Glomerular visceral epithelial cell (primary cell): ENCODE results near the gene PPP6C.
"Not testable (repeated sequence)": the region's sequence is repeated elsewhere in the genome, so short reads cannot be mapped to it uniquely, and the experiment has no call there.

Source experiments
- DNase-seq: peaks from one replicate; pipeline ENCODE4 v3.0.0-alpha.2; 2016; ENCODE audit errors: extremely low spot score

PPP6C gene

DNA sequence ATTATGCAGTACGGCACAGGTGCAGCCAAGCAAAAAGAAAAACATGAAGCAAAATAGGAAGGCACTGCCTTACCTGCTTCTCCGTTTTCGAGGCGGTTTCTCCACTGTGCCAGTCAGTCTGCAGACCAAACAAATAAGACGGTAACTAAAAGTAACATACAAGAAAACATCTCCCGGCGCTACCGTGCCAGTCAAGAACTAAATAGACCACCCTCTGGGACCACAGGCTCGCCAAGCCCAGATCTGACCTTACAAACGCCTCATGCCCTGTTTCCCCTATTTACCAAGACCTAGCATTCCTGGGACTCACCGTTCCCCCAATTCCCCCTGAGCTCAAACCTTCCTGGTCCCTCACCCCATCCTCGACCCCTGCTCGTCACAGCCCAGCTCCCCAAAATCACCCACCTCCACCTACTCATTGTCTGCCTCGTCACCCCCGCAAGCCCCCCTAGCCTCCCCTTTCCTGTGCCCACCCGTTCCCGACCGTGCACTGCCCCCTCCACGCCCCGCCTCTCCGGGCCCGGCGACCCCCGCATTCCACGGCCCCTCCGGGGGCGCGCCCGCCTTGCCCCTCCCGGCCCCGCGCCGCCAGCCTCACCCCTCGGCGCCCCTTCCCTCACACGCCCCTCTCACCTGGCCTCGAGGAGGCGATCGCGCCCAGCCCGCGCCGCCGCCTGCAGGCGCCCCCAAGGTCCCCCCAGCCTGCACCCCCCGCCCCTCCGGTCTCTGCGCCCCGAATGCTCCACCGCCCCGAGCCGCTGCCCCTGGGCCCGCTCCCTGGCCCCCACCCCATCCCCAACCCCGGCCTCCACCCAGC lies 46.8 kb downstream of the PPP6C start:
- no peak for DNase-seq

DNA sequence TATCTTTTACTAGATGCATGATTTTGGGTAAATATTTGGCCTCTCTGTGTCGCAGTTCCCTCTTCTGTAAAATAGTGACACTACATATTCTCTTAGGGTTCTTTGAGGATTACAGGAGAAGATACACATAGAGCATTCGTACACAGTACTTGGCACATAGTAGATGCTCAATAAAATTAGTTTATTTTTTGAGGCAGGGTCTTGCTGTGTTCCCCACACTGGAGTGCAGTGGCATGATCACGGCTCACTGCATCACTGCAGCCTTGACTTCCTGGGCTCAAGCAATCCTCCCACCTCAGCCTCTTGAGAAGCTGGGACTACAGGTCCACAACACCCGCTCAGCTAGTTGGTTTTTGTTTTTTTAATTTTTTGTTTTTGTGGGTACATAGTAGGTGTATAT lies 47.9 kb downstream of the PPP6C start:
- DNase-seq: no peak

DNA sequence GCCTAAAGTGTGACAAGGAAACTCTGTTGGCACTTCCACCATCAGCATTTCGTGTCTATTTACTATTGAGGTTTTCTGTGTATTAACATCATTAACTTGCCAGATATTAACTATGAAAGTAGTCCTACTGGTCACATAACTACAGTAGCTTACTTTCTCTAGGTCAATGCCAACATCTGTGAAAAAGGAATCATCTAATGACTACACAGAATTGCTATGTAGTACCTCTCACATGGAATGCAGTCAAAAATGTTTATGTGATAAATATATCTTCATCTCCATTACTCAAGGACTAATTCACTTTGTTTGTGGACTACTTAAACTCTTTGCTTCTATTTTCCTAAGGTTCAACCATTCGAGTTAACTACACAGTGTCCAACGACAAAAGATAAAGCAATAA lies 48.4 kb downstream of the PPP6C start:
- no peak for DNase-seq

DNA sequence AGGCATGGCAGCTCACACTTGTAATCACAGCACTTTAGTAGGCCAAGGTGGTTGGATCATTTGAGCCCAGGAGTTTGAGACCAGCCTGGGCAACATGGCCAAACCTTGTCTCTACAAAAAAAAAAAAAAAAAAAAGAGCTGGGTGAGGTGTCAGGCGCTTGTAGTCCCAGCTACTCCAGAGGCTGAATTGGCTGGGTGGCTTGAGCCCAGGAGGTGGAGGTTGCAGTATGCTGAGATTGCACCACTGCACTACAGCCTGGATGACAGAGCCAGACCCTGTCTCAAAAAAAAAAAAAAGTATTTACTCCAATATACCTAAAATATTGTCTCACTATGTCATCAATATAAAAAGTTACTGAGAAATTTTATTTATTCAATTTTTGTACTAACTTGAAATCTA lies 49.0 kb downstream of the PPP6C start:
- no peak for DNase-seq

- no peak for DNase-seq
Measured at GRCh38 chr9:125137200-125137599, 52.4 kb downstream of the PPP6C start.

GRCh38 chr9:125134976-125135375 lies 54.6 kb downstream of the PPP6C start:
- no peak for DNase-seq

- DNase-seq: no peak
Measured at GRCh38 chr9:125133403-125134329, 55.9 kb downstream of the PPP6C start.

- DNase-seq: no peak
Measured at GRCh38 chr9:125131778-125132177, 57.8 kb downstream of the PPP6C start.

GRCh38 chr9:125126019-125126746 lies 63.4 kb downstream of the PPP6C start:
- DNase-seq: peak; percentile 95

- no peak for DNase-seq
Measured at GRCh38 chr9:125125523-125125922, 64.1 kb downstream of the PPP6C start.

- no peak for DNase-seq
Measured at GRCh38 chr9:125121146-125121545, 68.5 kb downstream of the PPP6C start.

DNA sequence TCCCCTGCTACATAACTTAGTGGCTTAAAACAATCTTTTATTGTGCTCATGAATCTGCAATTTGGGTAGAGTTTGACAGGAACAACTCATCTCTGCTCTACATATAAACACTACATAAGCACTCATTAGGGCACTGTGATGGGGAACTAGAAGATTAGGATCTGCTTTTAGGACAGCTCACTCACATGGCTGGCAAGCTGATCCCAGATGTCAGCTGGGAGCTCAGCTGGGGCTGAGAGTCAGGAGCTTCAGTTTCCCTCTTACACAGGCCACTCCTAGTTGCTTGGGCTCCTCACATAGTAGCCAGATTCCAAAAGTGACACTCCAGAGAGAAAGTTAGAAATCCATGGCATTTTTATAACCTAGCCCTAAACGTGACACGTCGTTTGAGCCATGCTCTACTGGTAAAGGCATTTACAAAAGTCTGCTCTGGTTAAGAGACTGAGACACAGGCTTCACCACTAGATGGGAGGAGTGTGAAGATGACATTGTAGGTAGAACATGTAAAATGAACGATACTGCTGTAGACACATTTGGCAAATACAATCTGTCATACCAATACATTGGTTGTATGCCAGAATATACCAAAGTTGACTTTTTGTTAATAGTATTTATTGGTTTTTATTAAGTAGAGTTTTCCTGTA lies 69.8 kb downstream of the PPP6C start:
- DNase-seq: no peak

DNA sequence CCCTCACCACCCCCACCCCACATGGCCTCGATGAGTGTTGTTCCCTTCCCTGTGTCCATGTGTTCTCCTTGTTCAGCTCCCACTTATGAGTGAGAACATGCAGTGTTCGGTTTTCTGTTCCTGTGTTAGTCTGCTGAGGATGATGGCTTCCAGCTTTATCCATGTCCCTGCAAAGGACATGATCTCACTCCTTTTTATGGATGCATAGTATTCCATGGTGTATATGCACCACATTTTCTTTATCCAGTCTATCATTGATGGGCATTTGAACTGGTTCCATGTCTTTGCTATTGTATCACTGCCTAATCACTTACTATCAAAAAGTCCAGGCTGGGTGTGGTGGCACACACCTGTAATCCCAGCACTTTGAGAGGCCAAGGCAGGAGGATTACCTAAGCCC lies 70.9 kb downstream of the PPP6C start:
- not testable (repeated sequence) for DNase-seq

DNA sequence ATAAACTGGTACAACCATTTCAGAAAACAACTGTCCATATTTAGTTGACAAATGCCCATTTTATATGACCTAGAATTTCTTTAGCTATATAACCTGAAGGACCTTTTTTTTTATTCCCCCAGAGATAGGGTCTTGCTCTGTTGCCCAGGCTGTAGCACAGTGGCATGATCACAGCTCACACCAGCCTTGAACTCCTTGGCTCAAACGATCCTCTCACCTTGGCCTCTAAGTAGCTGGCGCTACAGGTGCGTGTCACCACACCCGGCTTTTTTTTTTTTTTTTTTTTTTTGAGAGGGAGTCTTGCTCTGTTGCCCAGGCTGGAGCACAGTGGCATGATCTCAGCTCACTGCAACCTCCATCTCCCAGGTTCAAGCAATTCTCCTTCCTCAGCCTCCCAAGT lies 75.1 kb downstream of the PPP6C start:
- not testable (repeated sequence) for DNase-seq

DNA sequence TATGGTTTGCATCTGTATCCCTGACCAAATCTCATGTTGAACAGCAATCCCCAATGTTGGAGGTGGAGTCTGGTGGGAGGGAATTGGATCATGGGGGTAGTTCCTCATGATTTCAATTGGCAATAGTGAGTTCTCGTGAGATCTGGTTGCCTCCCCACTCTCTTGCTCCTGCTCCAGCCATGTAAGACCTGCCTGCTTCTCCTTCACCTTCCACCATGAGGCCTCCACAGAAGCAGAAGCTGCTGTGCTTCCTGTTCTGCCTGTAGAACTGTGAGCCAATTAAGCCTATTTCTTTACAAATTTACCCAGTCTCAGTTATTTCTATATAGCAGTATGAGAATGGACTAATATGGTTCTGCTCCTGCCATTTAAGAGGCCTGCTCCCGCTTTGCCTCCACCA lies 79.1 kb downstream of the PPP6C start:
- DNase-seq: no peak

DNA sequence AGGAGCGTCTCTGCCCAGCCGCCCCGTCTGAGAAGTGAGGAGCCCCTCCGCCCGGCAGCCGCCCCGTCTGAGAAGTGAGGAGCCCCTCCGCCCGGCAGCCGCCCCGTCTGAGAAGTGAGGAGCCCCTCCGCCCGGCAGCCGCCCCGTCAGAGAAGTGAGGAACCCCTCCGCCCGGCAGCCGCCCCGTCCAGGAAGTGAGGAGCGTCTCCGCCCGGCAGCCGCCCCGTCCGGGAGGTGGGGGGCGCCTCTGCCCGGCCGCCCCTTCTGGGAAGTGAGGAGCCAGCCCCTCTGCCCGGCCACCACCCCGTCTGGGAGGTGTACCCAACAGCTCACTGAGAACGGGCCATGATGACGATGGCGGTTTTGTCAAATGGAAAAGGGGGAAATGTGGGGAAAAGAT lies 81.1 kb downstream of the PPP6C start:
- DNase-seq: not testable (repeated sequence)

- no peak for DNase-seq
Measured at GRCh38 chr9:125106285-125106893, 83.2 kb downstream of the PPP6C start.

- no peak for DNase-seq
Measured at GRCh38 chr9:125103770-125104460, 85.7 kb downstream of the PPP6C start.

- no peak for DNase-seq
Measured at GRCh38 chr9:125103021-125103420, 86.6 kb downstream of the PPP6C start.

DNA sequence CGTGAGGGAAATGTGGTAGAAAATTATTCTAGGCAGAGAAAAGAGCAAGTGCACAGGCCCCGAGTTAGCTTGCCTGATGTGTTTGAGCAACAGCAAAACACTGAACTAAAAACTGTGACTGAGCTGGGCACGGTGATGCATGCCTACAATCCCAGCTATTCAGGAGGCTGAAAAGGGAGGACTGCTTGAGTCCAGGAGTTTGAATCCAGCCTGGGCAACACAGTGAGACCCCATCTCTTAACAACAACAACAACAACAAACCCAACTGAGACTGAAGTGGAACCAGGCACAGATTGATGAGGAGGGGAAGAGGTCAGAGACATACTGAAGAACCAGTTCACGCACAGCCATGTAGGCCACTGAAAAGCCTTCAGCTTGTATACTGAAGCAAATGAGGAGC lies 88.8 kb downstream of the PPP6C start:
- no peak for DNase-seq

DNA sequence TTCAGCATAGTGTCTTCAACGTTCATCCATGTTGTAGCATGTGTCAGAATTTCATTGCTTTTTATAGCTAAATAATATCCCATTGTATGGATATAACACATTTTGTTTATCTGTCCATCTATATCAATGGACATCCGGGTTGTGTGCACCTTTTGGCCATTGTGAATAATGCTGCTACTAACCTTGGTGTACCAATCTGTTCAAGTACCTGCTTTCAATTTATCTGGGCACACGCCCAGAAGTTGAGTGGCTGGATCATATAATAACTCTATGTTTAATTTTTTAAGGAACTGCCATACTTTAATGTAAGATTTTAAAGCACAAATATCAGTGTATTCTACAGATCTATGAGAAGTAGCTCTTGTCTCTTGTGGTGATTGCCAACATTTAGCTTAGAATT lies 89.8 kb downstream of the PPP6C start:
- DNase-seq: no peak
